GM13976 (cell line): ENCODE results near the gene FOXB1.

Experiments used
- DNase-seq: peaks from one replicate; pipeline ENCODE4 v3.0.0; 2012; ENCODE audit warnings: low spot score
- in situ Hi-C: fragments of 300-500 bp; cut with MboI; formaldehyde crosslinking; loops from one replicate; pipeline ENCODE4 v1.12.0; 2022; ENCODE audit warnings: low sequenced_read_pairs, mixed read lengths, inconsistent platforms; ENCODE audit not compliant: unreplicated experiment
- TF ChIP-seq, protein P1 (sequence below): IDR thresholded peaks from 2 replicates; pipeline ENCODE4 v1.5.1; 2012; ENCODE audit warnings: borderline replicate concordance, mild to moderate bottlenecking; ENCODE audit not compliant: insufficient read depth; ENCODE audit errors: extremely low read depth, missing control alignments, control extremely low read depth

The FOXB1 gene

DNA sequence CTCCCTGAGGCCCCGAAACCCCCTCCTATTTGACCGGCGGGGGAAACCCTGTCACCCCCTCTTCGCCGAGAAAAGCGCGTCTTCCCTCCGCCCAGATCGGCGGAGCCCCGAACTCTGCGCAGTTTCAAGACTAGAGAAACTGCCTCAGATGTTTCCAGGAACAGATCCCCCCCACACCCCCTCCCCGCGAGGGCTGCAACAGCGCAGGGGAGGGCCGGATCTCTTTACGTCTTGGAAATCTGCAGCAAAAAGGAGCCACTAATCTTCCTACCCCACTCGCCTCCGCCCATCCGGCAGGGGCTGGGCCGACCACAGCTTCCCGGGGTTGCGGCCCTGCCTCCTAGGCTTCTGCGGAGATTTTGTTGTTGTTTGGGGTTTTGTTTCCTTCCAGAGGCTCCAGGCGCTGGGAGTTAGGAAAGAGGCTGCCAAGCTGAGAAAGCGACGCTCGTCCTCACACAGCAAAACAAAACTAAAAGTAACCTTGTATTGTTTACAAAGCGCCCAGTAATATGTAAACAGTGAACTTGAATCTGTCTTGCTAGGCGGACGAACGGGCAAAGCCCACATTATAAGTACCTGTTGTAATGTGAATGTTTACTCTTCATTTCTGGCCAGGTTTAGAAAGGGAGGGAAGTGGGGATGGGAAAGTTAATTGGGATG, 2.2 kb downstream of the FOXB1 start:
- in situ Hi-C loops: no loop called here
- TF ChIP-seq, protein P1, sequence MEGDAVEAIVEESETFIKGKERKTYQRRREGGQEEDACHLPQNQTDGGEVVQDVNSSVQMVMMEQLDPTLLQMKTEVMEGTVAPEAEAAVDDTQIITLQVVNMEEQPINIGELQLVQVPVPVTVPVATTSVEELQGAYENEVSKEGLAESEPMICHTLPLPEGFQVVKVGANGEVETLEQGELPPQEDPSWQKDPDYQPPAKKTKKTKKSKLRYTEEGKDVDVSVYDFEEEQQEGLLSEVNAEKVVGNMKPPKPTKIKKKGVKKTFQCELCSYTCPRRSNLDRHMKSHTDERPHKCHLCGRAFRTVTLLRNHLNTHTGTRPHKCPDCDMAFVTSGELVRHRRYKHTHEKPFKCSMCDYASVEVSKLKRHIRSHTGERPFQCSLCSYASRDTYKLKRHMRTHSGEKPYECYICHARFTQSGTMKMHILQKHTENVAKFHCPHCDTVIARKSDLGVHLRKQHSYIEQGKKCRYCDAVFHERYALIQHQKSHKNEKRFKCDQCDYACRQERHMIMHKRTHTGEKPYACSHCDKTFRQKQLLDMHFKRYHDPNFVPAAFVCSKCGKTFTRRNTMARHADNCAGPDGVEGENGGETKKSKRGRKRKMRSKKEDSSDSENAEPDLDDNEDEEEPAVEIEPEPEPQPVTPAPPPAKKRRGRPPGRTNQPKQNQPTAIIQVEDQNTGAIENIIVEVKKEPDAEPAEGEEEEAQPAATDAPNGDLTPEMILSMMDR: no peak
- peak; percentile 62 for DNase-seq

DNA sequence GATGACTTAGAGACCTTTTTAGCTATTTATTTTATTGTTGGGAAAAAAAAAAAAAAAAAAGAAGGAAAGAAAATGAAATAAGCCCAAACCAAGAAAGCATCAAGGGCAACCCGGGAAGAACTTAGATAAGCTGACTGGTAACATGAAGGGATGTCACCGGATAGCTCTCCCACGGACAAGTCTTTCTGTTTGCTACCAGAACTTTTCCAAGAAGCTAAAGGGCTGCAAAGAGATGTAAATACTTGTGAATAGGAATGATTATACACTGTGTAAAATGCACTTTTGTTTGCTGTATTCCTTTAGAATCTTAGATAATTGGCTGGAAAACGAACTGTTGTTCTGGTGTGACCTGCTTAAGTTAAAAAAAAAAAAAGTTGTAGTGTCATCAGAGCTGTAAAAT, 2.8 kb downstream of the FOXB1 start:
- in situ Hi-C loops: no loop called here
- TF ChIP-seq, protein P1: no peak
- DNase-seq: peak; percentile 7

DNA sequence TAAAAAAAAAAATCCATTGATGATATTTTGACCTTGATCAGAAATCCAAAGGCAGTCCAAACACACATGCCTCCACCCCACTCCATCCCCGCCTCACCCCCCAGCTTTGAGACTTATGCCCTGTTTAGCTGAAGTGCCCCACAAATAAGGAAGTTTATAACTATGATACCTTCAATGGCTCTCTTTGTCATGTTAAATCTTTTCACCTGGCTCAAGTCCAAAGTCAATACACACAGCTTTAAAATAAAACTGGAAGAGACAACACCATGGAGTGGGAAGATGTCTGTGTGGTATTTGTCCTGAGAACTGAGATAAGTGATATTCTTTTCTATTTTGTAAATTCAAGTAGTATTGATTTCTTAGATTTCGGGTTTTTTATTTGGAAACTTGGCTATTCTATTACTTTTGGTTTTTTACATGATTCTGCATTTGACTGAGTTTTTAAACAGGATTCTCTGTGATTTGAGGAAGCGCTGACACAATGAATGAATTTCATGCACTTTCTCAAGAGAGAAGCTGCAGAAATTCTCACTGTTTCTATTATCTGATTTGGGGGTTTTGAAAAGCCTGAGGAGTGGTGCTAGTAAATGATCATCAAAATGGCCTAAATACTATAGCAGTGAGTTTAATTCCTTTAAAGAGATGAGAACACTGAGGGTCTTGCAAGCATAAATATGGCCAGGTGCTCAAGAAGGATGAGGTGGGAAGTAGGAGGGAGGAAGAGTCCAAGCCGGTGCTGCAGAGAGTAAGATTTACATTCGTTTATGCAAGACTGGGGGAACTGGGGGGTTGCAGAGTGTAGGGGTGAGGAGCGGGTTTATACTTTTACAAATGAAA, 5.2 kb downstream of the FOXB1 start:
- in situ Hi-C loops: no loop called here
- DNase-seq: no peak
- TF ChIP-seq, protein P1: no peak

DNA sequence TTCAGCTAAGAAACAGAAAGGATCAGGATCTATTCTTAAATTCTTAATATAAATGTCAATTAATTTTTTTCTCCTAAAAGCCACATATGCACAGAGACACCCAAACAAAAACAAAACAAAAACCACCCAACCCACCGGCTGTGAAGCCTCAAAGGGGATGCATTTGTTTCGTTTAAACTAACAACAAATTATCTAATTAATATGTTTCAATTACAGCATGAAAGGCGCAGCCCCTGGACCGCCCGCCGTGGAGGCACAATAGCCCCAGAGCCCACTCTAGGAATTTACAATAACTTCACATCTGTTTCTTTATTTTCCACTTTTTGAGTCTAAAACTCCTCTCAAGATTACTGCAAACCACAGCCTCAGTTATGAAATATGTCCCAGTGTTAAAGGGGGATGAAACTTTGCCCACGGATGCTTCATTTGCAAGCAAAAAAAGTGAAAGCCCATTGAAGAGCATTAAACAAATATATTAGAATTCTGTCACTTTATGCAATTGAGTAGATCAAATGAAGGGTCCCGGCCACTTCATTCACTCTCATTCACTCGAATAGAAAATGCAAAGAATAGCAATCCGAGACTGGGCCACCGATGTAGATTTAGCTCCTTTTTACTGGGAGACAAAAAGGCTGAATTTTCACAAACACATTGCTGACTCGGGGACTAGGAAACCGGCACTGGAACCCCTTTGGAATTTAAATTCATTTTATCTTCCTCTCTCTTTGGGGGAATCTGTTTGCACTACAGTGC, 6.0 kb downstream of the FOXB1 start:
- in situ Hi-C loops: no loop called here
- DNase-seq: no peak
- TF ChIP-seq, protein P1: no peak

DNA sequence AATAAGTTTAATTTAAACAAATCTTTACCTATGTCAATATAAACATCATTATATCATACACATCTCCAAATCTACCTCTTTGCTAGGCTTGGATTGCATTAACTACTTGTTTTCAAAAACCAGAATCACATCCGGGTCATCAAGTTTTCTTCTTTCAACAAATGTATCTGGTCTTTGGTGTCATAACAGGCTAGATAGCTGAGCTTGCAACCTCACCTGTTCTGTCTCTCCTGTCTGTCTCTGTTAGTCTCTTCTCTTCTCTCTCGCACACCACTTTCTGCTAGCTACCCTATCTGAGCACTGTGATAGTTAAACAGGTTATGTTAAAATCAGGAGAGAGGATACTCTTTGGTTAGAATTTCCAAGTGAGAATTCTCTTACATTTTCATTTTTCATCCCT, 6.7 kb downstream of the FOXB1 start:
- TF ChIP-seq, protein P1: no peak
- no peak for DNase-seq
- in situ Hi-C loops: no loop called here

DNA sequence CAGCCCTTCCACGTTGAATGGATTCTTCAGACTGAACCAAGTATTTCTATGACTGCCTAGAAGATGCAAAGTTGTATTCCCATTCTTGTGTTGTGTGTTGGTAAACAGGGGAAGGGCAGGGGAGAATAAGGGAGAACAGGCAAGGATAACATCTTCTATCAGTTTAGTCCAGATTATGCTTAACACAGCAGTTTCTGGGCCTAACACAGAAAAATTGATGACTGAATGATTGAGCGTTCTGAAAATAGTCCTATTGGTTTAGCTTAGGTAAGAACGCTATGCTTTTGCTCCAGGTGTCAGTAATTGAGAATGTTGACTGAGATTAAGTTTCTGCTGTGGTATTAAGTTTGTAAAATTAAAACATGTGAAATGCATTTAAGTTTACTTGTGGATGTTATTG, 8.6 kb downstream of the FOXB1 start:
- no peak for DNase-seq
- TF ChIP-seq, protein P1: no peak

More for the DNA sequence above, 8.6 kb downstream of the FOXB1 start:
- in situ Hi-C loops: no loop called here
